HG02610 (cell line): ENCODE data around the gene FOXC1.

Experiments
- ATAC-seq: cut with Tn5 transposase; IDR thresholded peaks from one replicate; pipeline ENCODE4 v1.9.1; 2021; ENCODE audit warnings: mild to moderate bottlenecking, moderate library complexity; ENCODE audit not compliant: unreplicated experiment

FOXC1 gene

DNA sequence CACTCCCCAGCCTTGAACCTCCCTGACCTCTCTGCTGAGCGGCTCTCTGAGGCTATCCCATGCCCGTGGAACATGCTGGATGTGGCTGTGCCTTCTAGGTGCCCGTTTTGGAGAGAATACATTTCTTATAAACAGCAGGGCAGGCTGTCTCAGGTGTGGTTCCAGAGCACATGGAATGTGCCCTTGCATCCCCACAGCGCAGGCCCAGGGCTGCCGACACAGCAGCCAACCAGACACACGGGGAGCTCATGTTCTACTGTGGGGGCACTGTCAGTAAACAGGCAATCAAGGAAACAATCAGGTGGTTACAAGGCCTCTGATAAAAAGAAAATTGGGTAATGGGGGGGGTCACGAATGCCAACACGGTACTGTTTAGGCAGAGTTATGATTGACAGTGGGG, 30.8 kb downstream of the FOXC1 start:
- no peak for ATAC-seq

DNA sequence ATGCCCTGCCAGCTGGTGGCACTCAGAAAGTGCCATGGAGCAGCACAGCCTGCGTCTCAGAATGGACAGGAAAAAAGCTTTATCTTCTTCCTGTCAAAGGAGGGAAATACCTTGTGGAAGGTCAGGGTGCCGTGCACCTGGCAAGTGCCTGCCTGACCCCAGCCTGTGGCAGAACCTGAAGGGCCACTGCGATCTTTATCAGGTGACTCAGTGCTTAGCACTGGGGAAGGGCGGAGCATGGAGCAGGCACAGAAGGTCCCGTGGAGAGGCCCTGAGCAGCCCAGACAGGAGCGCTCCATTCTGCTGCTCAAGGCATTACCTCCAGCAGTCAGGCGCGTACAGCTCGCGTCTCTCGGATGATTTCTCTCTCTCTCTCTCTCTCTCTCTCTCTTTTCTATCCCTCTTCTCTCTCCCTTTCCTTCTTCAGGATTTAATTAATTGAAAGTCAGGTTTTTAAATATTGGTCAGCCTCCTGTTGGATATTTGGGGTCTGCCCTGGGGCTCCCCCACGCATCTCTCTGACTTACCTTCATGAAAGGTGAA, 31.7 kb downstream of the FOXC1 start:
- ATAC-seq, result no peak

DNA sequence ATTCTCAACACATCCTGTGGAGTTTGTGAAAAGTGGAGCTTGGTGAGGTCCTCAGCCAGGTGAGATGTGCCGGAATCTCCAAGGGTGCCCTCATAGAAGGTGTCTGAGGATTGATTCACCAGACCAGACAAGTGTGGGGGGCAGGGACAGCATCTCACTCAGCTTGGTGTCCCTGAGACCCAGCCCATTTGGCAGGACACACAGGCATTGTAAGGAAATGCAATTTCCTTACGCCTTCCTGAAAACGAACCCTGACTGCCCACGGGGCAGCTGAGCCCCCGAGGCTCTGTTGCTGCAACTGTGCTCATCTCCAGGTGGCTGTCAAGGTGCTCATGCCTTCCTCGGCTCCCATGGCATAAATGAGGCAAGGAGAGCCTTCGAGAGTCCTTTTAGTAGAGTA, 33.4 kb downstream of the FOXC1 start:
- no peak for ATAC-seq

DNA sequence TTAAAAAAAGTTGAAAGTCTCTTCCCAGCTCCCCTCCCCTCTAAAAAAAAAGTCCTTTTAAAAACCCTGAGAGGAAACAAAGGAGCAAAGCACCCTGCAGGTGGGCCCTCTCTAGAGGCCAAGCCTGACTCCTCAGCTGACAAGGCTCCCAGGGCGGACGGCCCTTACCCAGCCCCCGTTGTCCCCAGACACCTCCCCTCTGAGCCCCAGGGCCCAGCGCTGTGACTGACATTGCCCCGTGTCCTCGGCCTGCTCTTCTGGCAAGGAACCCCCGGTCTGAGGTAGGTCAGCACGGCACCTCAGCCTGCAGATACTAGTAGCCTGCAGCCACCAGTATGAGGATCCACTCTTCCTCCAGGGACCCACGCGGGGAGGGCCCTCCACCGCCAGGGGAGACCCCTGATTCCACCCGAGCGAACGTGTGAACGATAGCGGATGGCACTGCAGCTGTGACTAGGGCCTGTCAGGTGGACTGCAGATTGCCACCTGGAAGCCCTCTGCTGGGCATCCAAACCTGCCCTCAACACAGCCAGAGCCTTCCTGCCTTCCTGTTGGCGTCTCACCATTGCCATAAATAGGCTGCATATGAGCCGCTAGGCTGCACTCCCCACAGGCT, 34.2 kb downstream of the FOXC1 start:
- no peak for ATAC-seq

DNA sequence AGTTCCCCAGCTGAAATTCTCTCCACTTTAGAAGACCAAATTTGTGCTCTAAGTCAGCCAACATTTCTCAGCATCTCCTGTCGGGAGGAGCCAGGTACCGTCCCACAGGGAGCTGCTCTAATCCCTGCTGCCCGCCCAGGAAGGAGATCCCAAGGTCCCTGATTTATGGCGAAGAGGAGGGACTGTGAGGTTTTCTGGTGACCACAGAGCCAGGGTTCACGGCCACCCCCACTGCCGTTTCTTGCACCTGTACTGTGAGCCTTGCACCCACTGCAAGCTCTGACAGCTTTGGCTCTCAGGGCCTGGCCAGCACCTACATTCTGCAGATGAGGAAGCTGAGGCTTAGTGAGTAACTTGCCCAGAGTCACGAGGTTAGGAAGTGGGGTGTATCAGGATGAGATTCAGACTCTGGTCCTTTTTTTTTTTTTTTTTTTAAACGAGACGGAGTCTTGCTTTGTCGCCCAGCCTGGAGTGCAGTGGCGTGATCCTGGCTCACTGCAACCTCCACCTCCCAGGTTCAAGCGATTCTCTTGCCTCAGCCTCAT, 34.9 kb downstream of the FOXC1 start:
- no peak for ATAC-seq

DNA sequence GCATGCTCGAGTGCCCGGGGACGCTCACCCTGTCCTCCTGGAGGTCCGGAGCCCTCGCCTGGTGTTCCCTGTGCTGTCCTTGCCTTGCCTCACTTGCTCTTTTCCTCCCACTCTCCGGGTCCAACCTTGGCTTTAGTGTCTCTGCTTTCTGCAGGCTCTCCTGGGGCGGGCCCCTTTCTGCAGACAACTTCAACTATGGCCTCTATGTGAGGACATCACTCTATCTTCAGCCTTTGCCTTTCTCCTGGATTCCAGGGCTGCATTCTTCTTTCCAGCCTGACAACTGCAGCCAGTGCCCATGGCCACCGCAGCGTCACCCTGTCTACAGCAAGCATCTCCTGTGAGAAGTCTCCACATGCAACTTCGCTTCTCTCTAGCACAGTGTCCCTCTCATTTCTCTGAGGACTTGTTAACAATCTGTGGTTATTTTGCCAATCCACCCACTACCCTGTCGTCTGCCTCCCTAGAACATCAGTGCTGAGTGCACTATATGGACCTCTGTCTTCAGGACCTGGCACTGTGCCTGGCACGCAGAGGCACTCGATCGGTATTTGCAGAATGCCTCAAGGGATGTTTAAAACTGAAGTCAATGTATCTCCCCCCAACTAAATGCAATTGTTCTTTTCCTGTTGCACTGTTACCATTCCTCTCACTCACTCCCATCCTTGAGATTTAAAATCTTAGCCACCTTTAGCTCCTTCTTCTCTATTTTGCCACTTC, 35.9 kb downstream of the FOXC1 start:
- no peak for ATAC-seq

DNA sequence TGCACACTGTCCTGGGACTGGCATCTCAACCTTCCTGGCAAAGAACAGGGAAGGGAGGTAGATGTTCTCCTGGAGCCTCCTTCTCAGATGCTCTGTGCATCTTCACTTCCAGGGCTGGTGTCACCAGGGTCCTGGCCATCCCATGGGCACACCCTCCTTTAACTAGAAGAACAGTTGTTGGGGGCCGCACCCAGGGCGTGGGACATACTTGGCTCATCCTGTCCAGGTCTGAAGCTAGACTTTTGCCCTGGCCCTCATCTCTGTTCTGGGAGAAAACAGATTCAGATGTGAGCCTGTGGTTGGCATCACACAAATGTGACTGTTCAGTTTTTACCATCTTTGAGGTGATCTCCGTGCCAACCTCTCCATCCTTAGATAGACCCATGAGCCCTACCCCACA, 41.6 kb downstream of the FOXC1 start:
- no peak for ATAC-seq

DNA sequence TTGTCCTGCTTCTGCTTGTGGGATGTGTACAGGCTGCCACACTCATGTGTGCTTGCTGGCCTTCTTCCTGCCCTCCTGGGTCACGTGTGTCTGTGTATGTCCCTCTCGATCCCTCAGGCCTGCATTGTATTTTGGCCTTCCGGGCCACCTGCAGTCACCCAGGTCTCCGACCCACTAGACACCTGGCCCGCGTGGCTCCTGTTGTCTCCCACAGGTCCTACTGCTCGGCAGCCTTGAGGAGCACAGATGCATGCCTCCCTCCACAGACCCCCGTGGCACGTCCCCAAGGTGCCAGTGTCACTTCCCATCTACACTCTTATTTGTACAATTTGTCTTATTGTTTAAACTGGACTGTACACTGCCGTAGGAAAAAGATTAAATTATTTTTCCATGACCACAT, 43.1 kb downstream of the FOXC1 start:
- ATAC-seq, result no peak

DNA sequence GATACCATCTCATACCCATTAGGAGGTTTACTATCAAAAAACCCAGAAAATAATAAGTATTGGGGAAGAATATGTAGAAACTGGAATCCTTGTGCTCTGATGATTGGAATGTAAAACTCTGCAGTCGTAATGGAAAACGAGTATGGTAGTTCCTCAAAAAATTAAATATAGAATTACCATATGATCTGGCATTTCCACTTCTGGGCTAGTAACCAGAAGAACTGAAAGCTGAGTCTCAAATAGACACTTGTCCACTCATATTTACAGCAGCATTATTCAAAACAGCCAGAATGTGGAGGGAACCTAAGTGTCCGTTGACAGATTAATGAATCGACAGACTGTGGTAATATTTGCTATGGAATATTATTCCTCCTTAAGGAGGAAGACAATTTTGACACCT, 44.3 kb downstream of the FOXC1 start:
- no peak for ATAC-seq

DNA sequence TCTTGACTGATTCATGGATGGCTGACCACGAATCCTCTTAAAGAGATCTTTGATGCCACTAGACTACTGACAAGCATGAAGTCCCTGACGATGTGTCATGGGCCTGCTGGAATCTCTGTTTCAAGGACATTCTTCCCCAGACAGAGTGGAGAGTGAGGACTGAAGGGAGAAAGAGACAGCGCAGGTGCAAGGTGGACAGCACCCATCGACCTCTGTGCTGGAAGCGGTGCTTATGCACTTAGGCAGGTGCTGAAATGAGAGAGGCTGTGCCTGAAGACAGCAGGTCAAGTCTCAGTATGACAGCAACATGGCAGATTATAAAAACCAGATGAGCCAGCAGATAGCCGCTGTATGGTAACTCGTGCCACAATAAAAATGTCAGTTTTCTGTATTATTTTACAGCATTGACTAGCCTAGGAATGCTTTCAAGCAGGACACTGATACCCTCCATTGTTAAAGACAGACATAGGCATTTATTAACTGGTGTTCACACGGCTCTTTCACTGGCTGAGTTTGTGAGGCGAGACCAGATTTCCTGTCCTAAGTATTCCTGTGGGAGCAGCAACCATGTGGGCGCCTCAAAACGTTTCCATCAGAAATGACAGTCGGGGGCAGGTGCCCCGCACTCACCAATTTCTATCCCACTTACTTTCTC, 47.5 kb downstream of the FOXC1 start:
- no peak for ATAC-seq

DNA sequence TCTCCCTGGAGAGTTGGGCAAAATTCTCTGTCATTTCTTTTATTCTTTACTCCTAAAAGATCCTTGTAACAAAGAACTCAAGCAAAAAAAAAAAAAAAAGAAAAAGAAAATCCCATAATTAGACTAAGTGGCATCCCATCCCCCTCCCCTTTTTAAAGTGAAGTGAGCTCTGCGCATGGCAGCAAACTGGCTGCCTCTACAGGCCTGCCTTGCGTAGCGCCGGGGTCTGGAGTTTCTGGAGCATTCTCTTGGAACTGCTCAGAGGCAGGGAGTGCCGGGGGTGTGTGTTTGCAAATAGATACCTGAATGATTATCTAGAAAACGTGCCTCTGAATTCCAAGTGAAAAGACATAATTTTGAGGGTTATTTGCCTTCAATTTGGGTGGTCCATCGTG, 48.1 kb downstream of the FOXC1 start:
- ATAC-seq, result no peak

DNA sequence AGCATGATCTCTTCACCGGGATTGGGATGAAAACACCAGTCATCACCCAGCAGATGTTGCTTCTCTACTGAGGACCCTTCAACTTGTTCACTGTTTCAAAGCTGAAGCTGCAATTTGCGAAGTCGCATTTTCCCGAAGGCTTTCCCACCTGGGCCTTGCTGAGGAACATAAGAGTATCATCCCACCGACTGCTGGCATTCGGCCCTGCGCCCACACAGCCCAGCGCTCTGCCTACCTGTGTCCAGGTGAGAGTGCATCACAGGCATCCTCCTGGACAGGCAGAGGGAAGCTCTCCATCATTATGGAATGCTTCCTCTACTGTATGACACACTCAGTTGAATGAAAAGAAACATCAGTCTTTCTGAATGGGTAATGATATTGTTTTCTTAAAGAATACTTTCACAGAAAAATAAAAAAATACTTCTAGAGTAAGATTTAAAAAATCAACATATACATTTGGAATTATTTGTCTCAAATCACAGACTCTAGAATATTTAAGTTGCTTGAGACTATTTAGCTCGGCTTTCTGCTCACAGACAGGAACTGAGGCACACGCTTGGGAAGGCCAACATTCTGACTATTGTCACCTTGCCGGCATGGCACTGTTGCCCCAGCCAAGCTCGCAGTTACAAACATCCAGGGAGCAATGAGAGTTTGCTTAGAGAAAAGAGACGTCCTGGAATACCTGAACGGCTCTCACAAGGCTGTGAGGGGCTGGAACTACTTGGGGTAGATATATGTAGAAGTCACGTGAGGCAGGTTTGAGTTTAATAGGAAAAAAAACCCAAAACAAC, 48.7 kb downstream of the FOXC1 start:
- no peak for ATAC-seq

DNA sequence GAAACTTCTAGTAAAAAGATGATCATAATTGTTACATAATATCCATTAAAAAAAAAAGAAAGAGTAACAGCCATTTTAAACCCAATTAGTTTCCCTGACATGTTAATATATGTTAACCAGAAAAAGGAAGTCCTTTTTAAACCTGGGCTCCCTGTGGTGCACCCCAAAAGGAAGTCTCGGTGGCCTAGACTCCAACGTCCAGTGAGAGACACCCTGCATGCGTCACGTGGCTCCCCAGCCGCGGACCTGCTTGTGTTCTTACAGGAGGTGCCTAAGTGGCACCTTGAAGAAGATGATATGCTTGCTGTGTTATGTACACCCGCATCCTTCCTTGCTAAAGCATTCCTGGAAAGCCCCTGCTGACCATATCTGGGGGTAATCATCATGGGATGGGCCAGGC, 50.1 kb downstream of the FOXC1 start:
- ATAC-seq, result no peak

DNA sequence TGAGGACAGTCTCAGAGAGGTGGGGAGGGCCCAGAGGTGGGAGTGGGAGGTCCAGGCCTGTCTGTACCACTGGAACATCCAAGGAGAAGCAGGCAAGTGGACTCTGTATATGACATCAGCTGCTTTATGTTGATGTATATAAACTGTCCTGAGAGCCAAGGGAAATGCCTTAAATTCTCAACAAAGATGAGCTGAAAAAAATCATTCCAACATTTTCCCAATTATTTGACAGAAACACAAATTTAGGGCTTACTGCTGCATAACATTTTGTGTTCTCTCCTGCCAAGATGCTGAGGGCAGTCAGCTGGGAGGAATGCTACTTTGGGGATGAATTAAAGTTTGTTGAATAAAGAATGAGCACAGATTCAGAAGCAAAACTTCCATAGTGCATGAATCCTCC, 52.8 kb downstream of the FOXC1 start:
- ATAC-seq, result no peak
